Measurements from ENCODE around the gene TMPRSS6. TPM values are rescaled to one million over a fixed set of nuclear protein-coding genes. Genes with fewer than 3 reads are reported as not detected.

TMPRSS6 gene
- total and polyA plus RNA-seq, 2 of the 13 experiments (the other 11 are each of a cell fraction or from before 2014, with no cell fraction given) = 4.2 to 4.8 TPM

DNA sequence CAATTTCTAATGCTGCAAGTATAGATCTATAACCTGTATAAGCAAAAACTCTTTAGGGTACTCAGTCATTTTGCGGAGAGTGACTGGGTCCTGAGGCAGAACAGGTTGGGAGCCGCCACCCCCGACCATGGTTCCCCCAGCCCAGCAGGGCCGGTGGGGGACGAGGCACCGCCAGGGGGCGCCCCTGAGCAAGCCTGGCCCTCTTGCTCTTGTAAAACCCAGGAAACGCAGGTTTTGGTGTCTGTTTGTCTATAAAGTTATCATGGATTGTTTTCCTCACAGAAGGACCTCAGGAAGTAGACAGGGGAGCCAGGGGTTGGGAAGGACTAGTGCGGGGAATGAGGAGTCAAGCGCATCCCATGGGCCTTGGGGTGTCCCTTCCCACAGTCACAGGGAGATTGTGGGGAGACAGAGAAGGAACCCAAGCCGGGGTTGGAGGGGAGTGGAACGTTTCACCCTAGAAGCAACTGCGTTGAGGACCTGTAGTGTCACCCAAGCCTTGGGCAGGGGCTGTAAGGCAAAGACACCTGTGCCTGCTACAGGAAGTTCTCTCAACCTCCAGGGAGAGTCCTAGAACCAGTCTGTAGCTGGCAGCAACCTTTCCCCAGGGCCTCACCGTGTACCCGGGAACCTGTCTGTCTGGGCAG lies 31.6 kb downstream of the TMPRSS6 start (continued):
- TF ChIP-seq, protein P1, sequence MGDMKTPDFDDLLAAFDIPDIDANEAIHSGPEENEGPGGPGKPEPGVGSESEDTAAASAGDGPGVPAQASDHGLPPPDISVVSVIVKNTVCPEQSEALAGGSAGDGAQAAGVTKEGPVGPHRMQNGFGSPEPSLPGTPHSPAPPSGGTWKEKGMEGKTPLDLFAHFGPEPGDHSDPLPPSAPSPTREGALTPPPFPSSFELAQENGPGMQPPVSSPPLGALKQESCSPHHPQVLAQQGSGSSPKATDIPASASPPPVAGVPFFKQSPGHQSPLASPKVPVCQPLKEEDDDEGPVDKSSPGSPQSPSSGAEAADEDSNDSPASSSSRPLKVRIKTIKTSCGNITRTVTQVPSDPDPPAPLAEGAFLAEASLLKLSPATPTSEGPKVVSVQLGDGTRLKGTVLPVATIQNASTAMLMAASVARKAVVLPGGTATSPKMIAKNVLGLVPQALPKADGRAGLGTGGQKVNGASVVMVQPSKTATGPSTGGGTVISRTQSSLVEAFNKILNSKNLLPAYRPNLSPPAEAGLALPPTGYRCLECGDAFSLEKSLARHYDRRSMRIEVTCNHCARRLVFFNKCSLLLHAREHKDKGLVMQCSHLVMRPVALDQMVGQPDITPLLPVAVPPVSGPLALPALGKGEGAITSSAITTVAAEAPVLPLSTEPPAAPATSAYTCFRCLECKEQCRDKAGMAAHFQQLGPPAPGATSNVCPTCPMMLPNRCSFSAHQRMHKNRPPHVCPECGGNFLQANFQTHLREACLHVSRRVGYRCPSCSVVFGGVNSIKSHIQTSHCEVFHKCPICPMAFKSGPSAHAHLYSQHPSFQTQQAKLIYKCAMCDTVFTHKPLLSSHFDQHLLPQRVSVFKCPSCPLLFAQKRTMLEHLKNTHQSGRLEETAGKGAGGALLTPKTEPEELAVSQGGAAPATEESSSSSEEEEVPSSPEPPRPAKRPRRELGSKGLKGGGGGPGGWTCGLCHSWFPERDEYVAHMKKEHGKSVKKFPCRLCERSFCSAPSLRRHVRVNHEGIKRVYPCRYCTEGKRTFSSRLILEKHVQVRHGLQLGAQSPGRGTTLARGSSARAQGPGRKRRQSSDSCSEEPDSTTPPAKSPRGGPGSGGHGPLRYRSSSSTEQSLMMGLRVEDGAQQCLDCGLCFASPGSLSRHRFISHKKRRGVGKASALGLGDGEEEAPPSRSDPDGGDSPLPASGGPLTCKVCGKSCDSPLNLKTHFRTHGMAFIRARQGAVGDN (CRISPR knock-in tag; IDR thresholded peaks at IDR 0.05) = peak; percentile 37; the same call in 1 of the 2 replicates
- TF ChIP-seq ZNF547 (CRISPR knock-in tag; IDR thresholded peaks at IDR 0.05) = no peak
- 0 out of 2 replicates have a peak, but pooled peaks have one; percentile 34 for TF ChIP-seq TMF1 (CRISPR knock-in tag; IDR thresholded peaks at IDR 0.05; ENCODE audit: low read depth)
- TF ChIP-seq U2AF1 (optimal IDR thresholded peaks at IDR 0.05; ENCODE audit: low read depth, low read length) = no peak
- no peak for TF ChIP-seq ZNF549 (CRISPR knock-in tag; IDR thresholded peaks at IDR 0.05)
- no peak for TF ChIP-seq ZNF496 (CRISPR knock-in tag; IDR thresholded peaks at IDR 0.05; ENCODE audit: insufficient replicate concordance)
- no peak for TF ChIP-seq FOXK2 (IDR thresholded peaks at IDR 0.05)
- no peak for TF ChIP-seq ZBTB1 (CRISPR knock-in tag; IDR thresholded peaks at IDR 0.05; ENCODE audit: borderline replicate concordance)
- 0 out of 2 replicates have a peak, but pooled peaks have one; percentile 11 for TF ChIP-seq ETV5 (CRISPR knock-in tag; IDR thresholded peaks at IDR 0.05; ENCODE audit: borderline replicate concordance)
- no peak for TF ChIP-seq ZNF672 (CRISPR knock-in tag; IDR thresholded peaks at IDR 0.05)
- peak; percentile 32; the same call in 1 of the 2 replicates for TF ChIP-seq PHF8 (CRISPR knock-in tag; IDR thresholded peaks at IDR 0.05)
- TF ChIP-seq ZNF614 (CRISPR knock-in tag; IDR thresholded peaks at IDR 0.05; ENCODE audit: borderline replicate concordance) = no peak
- TF ChIP-seq ETS1 (CRISPR knock-in tag; IDR thresholded peaks at IDR 0.05) = no peak
- TF ChIP-seq KLF16 (CRISPR knock-in tag; IDR thresholded peaks at IDR 0.05) = peak in 1 of 2 experiments; percentile 54; a peak in 1 of 4 replicates
- TF ChIP-seq REPIN1 (CRISPR knock-in tag; IDR thresholded peaks at IDR 0.05; ENCODE audit: borderline replicate concordance, low read depth) = no peak
- TF ChIP-seq CCAR2 (optimal IDR thresholded peaks at IDR 0.05; ENCODE audit: low read depth, low read length) = no peak
- no peak for TF ChIP-seq CBFB (CRISPR knock-in tag; IDR thresholded peaks at IDR 0.05)
- no peak for TF ChIP-seq ZNF878 (CRISPR knock-in tag; IDR thresholded peaks at IDR 0.05)
- TF ChIP-seq, protein P2, sequence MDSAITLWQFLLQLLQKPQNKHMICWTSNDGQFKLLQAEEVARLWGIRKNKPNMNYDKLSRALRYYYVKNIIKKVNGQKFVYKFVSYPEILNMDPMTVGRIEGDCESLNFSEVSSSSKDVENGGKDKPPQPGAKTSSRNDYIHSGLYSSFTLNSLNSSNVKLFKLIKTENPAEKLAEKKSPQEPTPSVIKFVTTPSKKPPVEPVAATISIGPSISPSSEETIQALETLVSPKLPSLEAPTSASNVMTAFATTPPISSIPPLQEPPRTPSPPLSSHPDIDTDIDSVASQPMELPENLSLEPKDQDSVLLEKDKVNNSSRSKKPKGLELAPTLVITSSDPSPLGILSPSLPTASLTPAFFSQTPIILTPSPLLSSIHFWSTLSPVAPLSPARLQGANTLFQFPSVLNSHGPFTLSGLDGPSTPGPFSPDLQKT (CRISPR knock-in tag; IDR thresholded peaks at IDR 0.05; ENCODE audit: borderline replicate concordance) = no peak
- TF ChIP-seq SMARCE1 (IDR thresholded peaks at IDR 0.05; ENCODE audit: borderline replicate concordance) = no peak
- no peak for TF ChIP-seq SKI (IDR thresholded peaks at IDR 0.05; ENCODE audit: partially characterized antibody)
- TF ChIP-seq ZNF12 (CRISPR knock-in tag; IDR thresholded peaks at IDR 0.05) = no peak
- no peak for TF ChIP-seq ZNF274 (CRISPR knock-in tag; IDR thresholded peaks at IDR 0.05)
- TF ChIP-seq SUZ12 (IDR thresholded peaks at IDR 0.05; ENCODE audit: low read depth, low read length) = no peak
- 0 out of 2 replicates have a peak, but pooled peaks have one; percentile 40 for TF ChIP-seq BORCS8-MEF2B (CRISPR knock-in tag; IDR thresholded peaks at IDR 0.05)
